Measurements from ENCODE around the gene PFN4.

PFN4 gene

GRCh38 chr2:24076849-24077534 lies 46.1 kb downstream of the PFN4 start:
- no peak for DNase-seq

GRCh38 chr2:24075915-24076848 lies 47.0 kb downstream of the PFN4 start, which contains the start of gene SF3B6:
SF3B6 (minus strand) TSS chr2:24076326; CDS start chr2:24076229, 97 bp downstream.
- peak; percentile 99 for DNase-seq

- DNase-seq: no peak
Measured at GRCh38 chr2:24075259-24075658, 47.9 kb downstream of the PFN4 start.

GRCh38 chr2:24073816-24074215 lies 49.3 kb downstream of the PFN4 start:
- DNase-seq: no peak

GRCh38 chr2:24072259-24072658 lies 50.9 kb downstream of the PFN4 start:
- DNase-seq: no peak

- DNase-seq: no peak
Measured at GRCh38 chr2:24065341-24065740, 57.8 kb downstream of the PFN4 start.
